Tibial artery (tissue), 4 donors: ENCODE measurements around the gene AP5Z1.

ENCODE experiments used
- DNase-seq, 2 donors: peaks; one replicate each; pipeline ENCODE4 v3.0.0-alpha.2; 2019
- H3K27ac ChIP-seq, 2 donors: fragments of 200-600 bp; sonication (generic) in 1 of 2; 1 replicate in 1 of 2; 2 replicates in 1 of 2; pipeline ENCODE4 v1.5.1; 2018 to 2019; ENCODE audit warnings: mild to moderate bottlenecking in 1 of 2
- H3K27me3 ChIP-seq, 2 donors: fragments of 200-600 bp; sonication (generic) in 1 of 2; one replicate each; pipeline versions ENCODE4 v1.5.1 to v1.6.0; 2016 to 2019
- H3K36me3 ChIP-seq, 3 donors: fragments of 200-600 bp; sonication (generic) in 2 of 3; one replicate each; pipeline ENCODE4 v1.5.1; 2016 to 2019; ENCODE audit warnings: mild to moderate bottlenecking in 2 of 3
- H3K4me1 ChIP-seq, 4 donors: fragments of 200-600 bp; sonication (generic) in 2 of 4; 1 replicate in 3 of 4; 2 replicates in 1 of 4; pipeline ENCODE4 v1.5.1; 2016 to 2019
- H3K4me3 ChIP-seq, 2 donors: fragments of 200-600 bp; sonication (generic) in 1 of 2; 1 replicate in 1 of 2; 2 replicates in 1 of 2; pipeline ENCODE4 v1.5.1; 2018 to 2019; ENCODE audit warnings: mild to moderate bottlenecking in 2 of 2
- H3K9me3 ChIP-seq, 3 donors: fragments of 200-600 bp; sonication (generic) in 1 of 3; one replicate each; pipeline ENCODE4 v1.5.1; 2016 to 2019
- intact Hi-C: fragments of 100-400 bp; cut with DNase I; formaldehyde crosslinking; loops from one replicate; pipeline ENCODE4 v1.15.0; 2023; ENCODE audit warnings: low total_unique reads
- TF ChIP-seq, protein P1 (sequence below), 2 experiments: fragments of 200-600 bp in 1 of 2; fragments of 450-650 bp in 1 of 2; IDR thresholded peaks; one replicate each; pipeline ENCODE4 v1.5.1; 2017 to 2019; ENCODE audit warnings: antibody characterized with exemption in 2 of 2, mild to moderate bottlenecking in 1 of 2, moderate library complexity in 1 of 2

Gene AP5Z1

DNA sequence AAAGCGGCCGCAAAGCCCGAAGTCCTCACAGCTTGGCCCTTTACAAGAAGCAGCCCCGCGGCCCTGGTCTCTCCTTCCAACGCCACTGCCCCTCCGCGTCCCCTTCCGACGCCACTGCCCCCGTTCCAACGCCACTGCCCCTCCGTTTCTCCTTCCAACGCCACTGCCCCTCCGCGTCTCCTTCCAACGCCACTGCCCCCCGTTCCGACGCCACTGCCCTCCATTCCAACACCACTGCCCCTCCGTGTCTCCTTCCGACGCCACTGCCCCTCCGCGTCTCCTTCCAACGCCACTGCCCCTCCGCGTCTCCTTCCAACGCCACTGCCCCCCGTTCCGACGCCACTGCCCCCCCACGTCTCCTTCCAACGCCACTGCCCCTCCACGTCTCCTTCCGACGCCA lies 33.1 kb downstream of the AP5Z1 start:
- Histone ChIP-seq H3K9me3 (no peaks in the 10 kb centered on the region), H3K27me3 (no peaks in the 10 kb centered on the region), H3K27ac (no peak overlapping the region), H3K36me3 (peaks cover 0 to 14% (median 5%) of the 10 kb centered on the region in 3 donors), H3K4me1 (no peaks in the 10 kb centered on the region), H3K4me3 (no peak overlapping the region)
- no peak for DNase-seq
- intact Hi-C loops, result no loop called here
- TF ChIP-seq, protein P1, sequence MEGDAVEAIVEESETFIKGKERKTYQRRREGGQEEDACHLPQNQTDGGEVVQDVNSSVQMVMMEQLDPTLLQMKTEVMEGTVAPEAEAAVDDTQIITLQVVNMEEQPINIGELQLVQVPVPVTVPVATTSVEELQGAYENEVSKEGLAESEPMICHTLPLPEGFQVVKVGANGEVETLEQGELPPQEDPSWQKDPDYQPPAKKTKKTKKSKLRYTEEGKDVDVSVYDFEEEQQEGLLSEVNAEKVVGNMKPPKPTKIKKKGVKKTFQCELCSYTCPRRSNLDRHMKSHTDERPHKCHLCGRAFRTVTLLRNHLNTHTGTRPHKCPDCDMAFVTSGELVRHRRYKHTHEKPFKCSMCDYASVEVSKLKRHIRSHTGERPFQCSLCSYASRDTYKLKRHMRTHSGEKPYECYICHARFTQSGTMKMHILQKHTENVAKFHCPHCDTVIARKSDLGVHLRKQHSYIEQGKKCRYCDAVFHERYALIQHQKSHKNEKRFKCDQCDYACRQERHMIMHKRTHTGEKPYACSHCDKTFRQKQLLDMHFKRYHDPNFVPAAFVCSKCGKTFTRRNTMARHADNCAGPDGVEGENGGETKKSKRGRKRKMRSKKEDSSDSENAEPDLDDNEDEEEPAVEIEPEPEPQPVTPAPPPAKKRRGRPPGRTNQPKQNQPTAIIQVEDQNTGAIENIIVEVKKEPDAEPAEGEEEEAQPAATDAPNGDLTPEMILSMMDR (IDR thresholded peaks at IDR 0.05), result no peak

DNA sequence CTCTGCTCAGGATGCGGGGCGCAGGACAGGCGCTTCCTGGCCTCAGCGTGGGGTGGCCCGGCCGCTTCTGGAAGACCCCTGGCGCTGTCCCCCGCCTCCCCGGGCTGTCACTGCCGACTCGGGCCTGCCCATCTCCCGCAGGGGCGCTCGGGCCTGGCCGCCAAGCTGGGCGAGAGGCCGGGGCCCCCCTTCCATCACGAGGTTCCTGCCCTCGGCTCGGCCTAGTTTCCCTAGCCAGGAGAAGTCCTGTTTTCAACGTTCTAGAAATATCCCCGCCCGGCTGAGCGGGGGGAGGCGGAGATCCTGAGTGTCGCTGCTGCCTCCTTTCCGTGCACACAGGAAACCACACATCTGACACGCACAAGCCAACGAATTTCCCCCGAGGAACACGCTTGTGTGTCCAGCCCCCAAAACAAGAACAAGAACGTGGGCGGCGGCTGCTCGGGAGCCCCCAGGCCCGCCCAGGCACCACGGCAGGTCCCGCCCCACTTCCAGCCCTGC lies 33.7 kb downstream of the AP5Z1 start:
- Histone ChIP-seq H3K27ac (no peak overlapping the region), H3K4me1 (no peaks in the 10 kb centered on the region), H3K27me3 (no peaks in the 10 kb centered on the region), H3K36me3 (peaks cover 0 to 19% (median 10%) of the 10 kb centered on the region in 3 donors), H3K9me3 (no peaks in the 10 kb centered on the region), H3K4me3 (peak overlapping the region; percentile 4 to 14)
- TF ChIP-seq, protein P1 (IDR thresholded peaks at IDR 0.05), result no peak
- intact Hi-C loops, result no loop called here
- no peak for DNase-seq

DNA sequence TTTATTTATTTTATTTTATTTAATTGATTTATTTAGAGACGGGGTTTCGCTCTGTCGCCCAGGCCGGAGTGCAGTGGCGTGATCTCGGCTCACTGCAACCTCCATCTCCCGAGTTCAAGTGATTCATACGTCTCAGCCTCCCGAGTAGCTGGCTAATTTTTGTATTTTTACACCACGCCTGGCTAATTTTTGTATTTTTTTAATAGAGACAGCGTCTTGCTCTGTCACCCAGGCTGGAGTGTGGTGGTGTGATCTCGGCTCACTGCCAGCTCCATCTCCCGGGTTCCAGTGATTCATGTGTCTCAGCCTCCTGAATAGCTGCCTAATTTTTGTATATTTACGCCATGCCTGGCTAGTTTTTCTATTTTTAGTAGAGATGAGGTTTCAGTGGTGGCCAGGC lies 34.2 kb downstream of the AP5Z1 start:
- Histone ChIP-seq H3K4me1 (no peaks in the 10 kb centered on the region), H3K27ac (no peak overlapping the region), H3K27me3 (no peaks in the 10 kb centered on the region), H3K4me3 (peak overlapping the region; percentile 4 to 14), H3K9me3 (no peaks in the 10 kb centered on the region), H3K36me3 (peaks cover 0 to 23% (median 10%) of the 10 kb centered on the region in 3 donors)
- TF ChIP-seq, protein P1 (IDR thresholded peaks at IDR 0.05), result no peak
- intact Hi-C loops, result no loop called here
- no peak for DNase-seq

DNA sequence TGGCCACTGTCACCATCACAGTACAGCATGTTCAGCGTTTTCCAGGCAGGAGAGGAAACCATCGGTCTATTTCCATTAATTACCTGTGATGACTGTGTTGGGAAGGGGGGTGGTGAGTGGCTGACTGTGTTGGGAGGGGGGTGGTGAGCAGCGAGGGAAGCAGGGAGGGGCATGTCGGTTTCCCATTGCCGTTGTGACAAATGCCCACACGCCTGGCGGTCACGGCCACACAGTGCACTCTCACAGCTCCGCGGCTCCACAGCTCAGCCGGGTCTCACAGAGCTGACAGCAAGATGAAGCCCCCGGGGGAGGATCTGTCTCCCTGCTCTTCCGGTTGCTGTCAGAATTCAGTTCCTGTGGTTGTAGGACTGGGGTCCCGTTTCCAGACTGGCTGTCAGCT lies 39.0 kb downstream of the AP5Z1 start:
- Histone ChIP-seq H3K36me3 (peaks cover 0 to 28% (median 10%) of the 10 kb centered on the region in 3 donors), H3K4me3 (no peak overlapping the region), H3K27me3 (peaks cover 0 to 2% of the 10 kb centered on the region in 2 donors), H3K9me3 (no peaks in the 10 kb centered on the region), H3K4me1 (peaks cover 0 to 4% (median 2%) of the 10 kb centered on the region in 4 donors), H3K27ac (no peak overlapping the region)
- intact Hi-C loops, result no loop called here
- DNase-seq, result no peak
- TF ChIP-seq, protein P1 (IDR thresholded peaks at IDR 0.05), result no peak

DNA sequence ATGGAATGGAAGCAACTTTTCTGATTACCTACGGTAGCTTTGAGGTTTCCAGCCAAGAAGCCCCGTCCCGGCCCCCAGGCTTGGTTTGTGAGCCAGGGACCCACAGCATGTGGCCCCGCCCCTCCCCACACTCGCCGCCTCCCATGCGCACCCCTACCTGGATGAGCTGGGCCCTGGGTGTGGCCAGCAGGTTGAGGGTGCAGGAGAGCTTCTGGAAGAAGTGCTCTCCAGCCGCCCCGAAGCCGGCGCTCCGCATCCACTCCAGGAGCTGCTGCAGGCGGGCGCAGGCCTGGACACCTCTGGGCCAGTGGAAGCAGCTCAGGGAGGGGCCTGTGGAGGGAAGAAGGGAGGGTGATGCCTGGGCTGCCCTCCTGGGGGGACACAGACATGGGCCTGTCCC lies 39.7 kb downstream of the AP5Z1 start:
- peaks cover 0 to 11% (median 9%) of the 10 kb centered on the region in 4 donors for H3K4me1 ChIP-seq
- H3K9me3 ChIP-seq, result no peaks in the 10 kb centered on the region
- DNase-seq, result no peak
- intact Hi-C loops, result no loop called here
- H3K27ac ChIP-seq, result no peak overlapping the region
- TF ChIP-seq, protein P1 (IDR thresholded peaks at IDR 0.05), result no peak
- H3K27me3 ChIP-seq, result peaks cover 0 to 2% of the 10 kb centered on the region in 2 donors
- no peak overlapping the region for H3K4me3 ChIP-seq
- peaks cover 0 to 28% (median 10%) of the 10 kb centered on the region in 3 donors for H3K36me3 ChIP-seq
